Stimulated activated CD8-positive, alpha-beta memory T cell treated with anti-CD3 and anti-CD28 coated beads, Interleukin-15, amount 100 ng/mL, for 4 hours (primary cell): ENCODE measurements around the gene ZNF619.

ENCODE experiments used
- DNase-seq, 2 donors: peaks; one replicate each; pipeline ENCODE4 v3.0.0-alpha.2; 2020; ENCODE audit warnings: low read depth in 2 of 2

ZNF619 gene

GRCh38 chr3:40534283-40534682, 57.4 kb downstream of the ZNF619 start:
- DNase-seq = no peak
